Renal pelvis (tissue), 12 donors: ENCODE measurements around the gene NHLH1. TPM values are rescaled to one million over a fixed set of nuclear protein-coding genes. Genes with fewer than 3 reads are reported as not detected.

Source experiments
- DNase-seq: peaks from one replicate; pipeline ENCODE4 v3.0.0-alpha.2; 2013
- long read RNA-seq, 16 experiments: transcript quantifications; one replicate each; lab custom pipeline, GENCODE V29; 2026
- polyA plus RNA-seq, 3 donors: library from polyadenylated mRNA; unstranded; fragments of 120-200 nt; gene quantifications; one replicate each; pipeline ENCODE4 v1.2.1, GENCODE V29; 2013; ENCODE audit not compliant: insufficient read length in 3 of 3

The NHLH1 gene
- polyA plus RNA-seq: under 1 TPM; 0.10 to 0.26 (median 0.18) TPM
- long read RNA-seq, donor 1: 0 reads
- long read RNA-seq, donor 2: 0 reads
- long read RNA-seq, donor 3: 0 reads
- long read RNA-seq, donor 4: 0 reads
- long read RNA-seq, donor 5: 0 reads
- long read RNA-seq, donor 6: 0 reads
- long read RNA-seq, donor 7: 0 reads
- long read RNA-seq, donor 8: 0 reads
- long read RNA-seq, donor 9: 0 reads
- long read RNA-seq, donor 10: 0 reads
- long read RNA-seq, donor 11: 0 reads
- long read RNA-seq, donor 12: 0 reads
- long read RNA-seq, donor 13: 0 reads
- long read RNA-seq, donor 14: 0 reads
- long read RNA-seq, donor 15: 0 reads
- long read RNA-seq, donor 16: 0 reads

GRCh38 chr1:160366731-160367515 is at the start of gene NHLH1:
NHLH1 (plus strand) TSS chr1:160367071; CDS start chr1:160370732, 3,661 bp downstream.
- DNase-seq: no peak

DNA sequence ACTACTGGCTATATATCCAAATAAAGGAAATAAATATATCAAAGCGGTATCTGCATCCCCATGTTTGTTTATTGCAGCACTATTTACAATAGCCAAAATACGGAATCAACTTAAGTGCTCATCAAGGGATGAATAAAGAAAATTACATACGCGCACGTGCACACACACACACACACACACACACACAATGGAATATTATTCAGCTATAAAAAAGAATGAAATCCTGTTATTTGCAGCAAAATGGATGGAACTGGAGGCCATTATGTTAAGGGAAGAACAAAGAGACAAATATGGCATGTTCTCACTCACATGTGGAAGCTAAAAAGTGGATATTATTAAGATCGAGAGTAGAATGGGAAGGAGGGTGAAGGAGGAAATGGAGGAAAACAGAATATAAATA is 44.0 kb upstream of the NHLH1 start:
- no peak for DNase-seq

- no peak for DNase-seq
Measured at GRCh38 chr1:160325252-160325651, 41.6 kb upstream of the NHLH1 start.

GRCh38 chr1:160326418-160326817 is 40.5 kb upstream of the NHLH1 start:
- DNase-seq: no peak

GRCh38 chr1:160328184-160328583 is 38.7 kb upstream of the NHLH1 start:
- DNase-seq: no peak

DNA sequence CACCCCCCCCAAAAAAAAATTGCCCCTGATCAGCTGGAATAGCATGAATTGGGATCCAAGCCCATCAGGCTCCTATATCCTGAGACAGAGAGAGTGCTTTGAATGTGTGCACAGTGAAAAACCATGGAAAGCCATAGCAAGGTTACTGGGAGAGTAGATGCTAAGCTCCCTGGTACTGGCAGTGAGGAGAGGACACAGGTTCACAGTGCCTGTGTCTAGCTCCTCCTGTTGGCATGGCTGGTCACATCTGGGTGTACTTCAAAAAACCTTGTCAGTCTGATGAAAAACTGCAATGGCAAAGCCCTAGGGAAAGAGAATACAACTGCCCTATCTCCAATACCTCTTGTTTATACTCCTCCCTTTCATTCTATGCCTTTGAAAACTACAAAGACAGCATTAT is 36.8 kb upstream of the NHLH1 start:
- DNase-seq: no peak

DNA sequence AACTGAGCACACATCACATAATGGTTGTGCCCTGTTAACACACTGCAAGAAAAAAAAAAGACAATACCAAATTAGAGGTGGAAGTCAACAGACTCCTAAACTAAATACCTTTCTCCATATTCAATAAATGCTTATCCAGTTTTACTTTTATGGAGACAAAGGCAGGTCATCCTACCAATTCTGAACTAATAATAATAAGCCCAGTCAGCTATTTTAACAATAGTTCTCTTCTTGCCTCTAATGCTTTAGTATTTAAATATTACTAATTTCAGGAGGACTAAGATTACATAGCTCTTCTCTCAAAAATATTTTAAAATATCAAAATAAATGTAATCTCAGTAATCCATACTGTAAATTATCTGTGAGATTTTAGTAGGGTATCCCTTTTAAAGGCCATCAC is 34.4 kb upstream of the NHLH1 start:
- no peak for DNase-seq

GRCh38 chr1:160338580-160338979 is 28.3 kb upstream of the NHLH1 start:
- DNase-seq: no peak

DNA sequence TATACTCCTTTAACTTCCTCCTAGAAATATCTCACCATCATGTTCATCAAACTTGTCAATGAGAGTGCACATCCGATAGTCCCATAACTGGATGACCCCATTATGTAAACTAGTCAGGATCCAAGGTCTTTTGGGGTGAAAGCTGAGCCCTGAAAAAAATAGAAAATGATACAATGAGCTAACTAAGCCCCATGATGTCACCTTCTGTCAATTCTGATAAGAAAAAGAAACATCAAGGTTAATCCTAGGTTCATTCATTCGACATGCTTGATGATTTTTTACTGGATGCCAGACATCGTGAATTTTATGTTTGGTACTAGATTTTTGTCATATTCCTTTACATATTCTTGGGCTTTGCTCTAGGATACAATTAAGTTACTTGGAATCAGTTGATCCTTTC is 26.7 kb upstream of the NHLH1 start:
- no peak for DNase-seq

DNA sequence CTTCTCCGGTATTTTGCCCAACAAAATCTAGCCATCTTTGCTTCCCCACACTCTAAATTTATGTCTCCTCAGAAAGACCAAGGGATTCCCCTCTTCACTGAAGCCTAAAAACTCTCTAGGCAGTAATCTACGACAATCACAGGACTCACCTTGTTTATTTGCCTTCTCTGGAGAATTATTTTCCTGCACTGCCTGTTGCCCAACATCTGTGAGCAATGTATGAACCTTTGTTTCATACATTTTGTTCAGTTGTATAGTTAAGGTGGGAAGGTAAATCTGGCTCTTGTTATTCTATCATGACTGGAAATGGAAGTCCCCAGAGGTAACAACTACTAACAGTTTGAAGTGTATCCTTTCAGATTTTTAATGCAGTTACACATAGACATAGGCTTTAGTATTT is 26.0 kb upstream of the NHLH1 start:
- no peak for DNase-seq

- peak; percentile 12 for DNase-seq
Measured at GRCh38 chr1:160342526-160342925, 24.3 kb upstream of the NHLH1 start.

- DNase-seq: peak; percentile 96
Measured at GRCh38 chr1:160342953-160343869, 23.7 kb upstream of the NHLH1 start, which contains the start of the genes COPA and NCSTN. COPA (minus strand) TSS chr1:160343250; CDS start chr1:160343170, 80 bp downstream. NCSTN (plus strand) TSS chr1:160343383; CDS start chr1:160343397, 14 bp downstream.

DNA sequence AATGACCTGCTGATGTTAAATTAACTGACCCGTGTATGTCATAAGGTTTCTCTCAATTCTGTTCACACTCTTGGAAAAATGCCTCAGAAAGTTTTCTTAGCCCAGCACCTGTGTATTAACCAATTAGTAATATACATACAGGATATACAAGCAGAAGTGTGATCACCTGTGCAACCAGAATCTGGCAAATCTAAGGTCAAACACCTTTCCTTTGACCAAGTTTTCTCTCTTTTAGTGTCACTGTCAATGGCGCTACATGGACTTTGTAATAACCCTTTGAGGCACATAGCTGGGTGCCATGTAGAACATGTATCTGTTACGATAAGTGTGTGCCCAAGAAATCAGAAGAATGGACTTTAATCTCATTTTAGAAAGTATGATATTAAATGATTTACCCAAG is 22.6 kb upstream of the NHLH1 start:
- DNase-seq: no peak

DNA sequence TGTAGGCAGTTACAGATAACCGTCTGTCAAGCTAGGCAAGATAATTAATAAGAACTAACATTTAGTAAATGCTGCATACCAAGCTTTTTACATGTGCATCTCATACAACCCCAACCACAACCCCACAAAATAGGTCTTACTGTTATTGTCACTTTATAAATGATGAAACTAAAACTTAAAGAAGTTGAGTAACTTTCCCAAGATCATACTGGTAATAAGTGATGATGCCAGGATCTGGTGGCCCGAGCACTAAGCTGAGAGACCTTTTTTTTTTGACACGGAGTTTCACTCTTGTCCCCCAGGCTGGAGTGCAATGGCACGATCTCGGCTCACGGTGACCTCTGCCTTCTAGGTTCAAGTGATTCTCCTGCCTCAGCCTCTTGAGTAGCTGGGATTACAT is 21.9 kb upstream of the NHLH1 start:
- DNase-seq: no peak

DNA sequence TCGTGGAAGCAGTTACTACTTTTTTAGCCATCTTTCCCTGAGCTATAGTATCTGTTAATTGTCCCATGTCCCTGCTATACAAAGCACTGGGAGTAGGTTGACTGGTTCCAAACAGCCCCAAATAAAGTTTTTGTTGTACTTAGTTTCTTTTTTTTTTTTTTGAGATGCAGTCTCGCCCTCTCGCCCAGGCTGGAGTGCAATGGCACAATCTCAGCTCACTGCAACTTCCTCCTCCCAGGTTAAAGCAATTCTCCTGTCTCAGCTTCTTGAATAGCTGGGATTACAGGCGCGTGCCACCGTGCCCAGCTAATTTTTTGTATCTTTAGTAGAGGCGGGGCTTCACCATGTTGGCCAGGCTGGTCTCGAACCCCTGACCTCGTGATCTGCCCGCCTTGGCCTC is 20.4 kb upstream of the NHLH1 start:
- no peak for DNase-seq

DNA sequence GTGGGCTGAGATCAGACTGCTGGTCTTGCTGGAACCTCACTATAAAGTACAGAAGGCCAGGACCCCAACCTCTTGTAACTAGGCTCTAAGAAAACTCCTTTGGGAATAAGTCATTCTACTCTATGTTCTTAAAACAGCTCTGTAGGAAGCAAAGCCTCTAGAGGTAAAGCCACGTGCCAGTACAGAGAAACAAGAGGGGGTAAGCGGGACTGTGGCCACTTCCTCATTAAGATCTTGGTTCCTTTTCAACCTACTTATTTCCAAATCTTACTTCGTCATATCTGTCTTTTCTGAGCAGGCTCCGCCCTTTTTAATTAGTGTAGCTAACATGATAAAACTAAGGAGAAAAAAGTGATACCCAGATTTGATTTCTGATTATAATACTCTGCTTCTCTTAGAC is 19.9 kb upstream of the NHLH1 start:
- no peak for DNase-seq

DNA sequence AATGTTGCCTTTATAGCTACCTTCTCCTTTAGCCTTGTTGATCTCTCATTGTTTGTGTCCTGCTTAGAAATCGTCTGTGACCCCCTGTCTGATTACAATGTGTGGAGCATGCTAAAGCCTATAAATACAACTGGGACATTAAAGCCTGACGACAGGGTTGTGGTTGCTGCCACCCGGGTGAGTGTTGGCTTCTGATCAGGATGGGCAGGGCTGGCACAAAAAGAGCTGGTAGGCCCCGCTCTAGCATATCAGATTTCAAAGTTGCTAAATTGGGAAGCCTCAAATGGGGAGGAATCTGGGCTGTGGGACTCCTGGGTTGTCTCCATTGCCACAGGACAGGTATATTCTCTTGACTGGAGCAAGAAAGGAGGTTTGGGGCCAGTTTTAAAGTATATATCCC is 15.2 kb upstream of the NHLH1 start:
- no peak for DNase-seq

DNA sequence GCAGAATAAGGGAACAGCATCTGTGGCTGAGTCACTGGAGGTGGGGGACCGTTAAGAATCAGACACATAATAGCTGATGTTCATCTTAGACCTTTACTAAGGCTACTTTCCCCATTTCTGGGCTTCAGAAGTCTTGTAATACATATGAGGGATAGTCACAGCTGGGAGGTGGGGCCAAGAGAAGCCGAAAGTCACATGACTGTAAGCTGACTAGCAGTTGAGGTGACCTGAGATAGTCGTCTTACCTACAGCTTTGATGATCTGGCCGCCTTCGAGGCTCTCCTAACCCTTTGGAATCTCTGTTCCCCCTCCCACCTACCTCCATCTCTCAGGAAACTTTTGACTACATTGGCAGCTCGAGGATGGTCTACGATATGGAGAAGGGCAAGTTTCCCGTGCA is 14.3 kb upstream of the NHLH1 start:
- DNase-seq: no peak

- DNase-seq: no peak
Measured at GRCh38 chr1:160353223-160353622, 13.6 kb upstream of the NHLH1 start.

DNA sequence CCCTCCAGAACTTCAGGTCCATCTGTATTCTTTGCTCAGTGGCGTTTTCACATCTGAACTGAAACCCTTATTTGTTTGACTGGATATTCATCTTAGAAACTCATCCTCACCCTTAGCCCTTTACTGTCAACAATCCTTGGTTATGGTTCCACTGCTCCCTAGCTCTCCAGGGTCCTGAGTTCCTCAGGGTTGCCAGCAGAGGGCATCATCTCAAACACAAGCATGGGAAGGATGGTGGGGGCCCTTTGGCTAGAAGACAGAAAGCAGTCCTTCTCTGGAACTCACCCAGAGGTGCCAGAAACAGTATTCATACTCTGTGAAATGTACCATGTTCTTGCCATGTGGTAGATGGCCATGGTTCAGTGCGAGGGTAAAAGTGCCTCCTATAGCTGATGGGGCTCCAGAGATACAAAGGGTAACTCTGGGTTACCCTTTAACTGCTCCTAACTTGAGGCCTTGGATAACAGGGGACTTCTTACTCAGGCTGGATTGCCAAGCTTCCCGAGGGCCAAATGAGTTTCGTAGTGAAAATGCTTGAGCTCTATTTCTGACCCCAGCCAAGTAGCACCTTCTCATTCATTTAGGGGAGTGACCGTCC is 12.4 kb upstream of the NHLH1 start:
- no peak for DNase-seq

GRCh38 chr1:160357286-160358002 is 9.4 kb upstream of the NHLH1 start:
- DNase-seq: no peak
